Measurements from ENCODE around the gene ADISSP.

Gene ADISSP

DNA sequence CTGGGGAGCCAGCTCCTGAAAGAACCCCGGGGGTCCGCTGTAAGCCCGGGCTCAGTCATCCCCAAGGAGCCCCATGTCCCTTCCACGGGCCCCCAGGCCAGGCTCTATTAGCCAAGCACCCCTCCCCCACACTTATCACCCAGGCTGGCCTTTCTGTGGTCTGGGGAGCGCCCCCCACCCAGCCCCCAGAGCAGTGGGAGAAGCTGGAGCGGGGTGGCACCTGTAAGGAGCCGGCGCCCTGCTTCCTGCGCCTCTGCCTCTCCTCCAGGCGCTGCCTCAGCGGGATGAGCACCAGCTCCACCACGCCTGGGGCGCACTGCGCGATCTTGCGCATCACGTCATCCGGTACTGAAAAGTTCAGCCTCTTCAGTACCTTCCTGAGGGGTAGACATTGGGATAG lies 11.4 kb upstream of the ADISSP start:
- no peak for DNase-seq

DNA sequence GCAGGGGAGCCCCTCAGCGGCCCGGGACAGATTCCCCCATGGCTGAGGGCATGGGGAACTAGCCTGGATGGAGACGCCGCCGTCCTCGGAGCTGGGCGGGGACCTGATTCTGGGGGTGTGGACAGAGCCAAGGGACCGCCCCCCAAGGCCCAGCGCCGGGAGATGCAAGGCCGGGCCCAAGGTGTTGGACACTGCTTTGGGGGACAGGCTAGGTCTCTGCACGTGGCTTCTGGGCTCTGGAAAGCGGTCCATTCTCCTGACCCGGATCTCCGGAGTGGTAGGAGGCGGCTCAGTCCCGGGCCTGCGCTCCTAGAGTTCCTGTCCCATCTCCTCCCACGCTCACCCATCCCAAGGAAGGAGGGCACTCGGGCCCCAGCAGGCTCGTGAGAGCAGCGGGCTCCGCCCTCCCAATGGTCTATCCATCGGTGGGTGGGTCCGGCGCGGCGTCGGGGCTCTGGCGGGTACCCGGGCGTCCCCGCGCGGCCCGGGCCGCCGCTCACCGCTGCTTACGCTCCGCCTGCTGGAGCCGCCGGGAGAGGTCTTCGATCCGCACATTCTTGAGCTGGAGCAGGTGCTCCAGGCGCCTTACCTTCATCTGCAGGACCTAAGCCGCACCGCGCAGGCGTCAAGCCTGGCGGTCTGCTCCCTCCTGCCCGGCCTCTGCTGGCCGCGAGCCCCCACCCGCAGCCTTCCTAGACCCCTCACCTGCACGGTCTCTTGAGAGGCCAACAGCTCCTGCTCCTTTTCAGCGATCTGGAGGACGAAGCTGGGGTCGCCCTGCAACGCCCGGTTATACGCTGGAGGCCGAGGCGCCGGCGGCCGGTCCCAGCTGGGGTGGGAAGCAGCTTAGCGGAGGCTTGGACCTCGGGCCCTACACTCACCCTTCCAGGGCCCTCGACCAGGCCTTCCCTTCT lies 10.4 kb upstream of the ADISSP start:
- DNase-seq: peak; percentile 48

DNA sequence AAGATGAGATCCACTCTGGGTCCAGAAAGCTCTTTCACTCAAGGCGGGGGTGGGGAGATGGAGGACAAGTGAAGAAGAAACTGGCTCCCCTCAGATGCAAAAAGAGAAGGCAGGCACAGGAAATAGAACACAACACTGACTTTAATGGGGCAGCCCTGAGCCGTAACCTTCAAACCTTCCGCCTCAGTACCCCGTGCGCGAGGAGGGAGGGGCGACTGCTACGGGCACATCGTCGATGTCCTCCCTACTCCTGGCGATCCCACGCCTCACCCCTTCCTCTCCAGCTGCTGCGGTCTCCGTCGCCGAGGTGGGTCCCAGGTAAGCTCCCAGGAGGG lies 9.8 kb upstream of the ADISSP start:
- no peak for DNase-seq

DNA sequence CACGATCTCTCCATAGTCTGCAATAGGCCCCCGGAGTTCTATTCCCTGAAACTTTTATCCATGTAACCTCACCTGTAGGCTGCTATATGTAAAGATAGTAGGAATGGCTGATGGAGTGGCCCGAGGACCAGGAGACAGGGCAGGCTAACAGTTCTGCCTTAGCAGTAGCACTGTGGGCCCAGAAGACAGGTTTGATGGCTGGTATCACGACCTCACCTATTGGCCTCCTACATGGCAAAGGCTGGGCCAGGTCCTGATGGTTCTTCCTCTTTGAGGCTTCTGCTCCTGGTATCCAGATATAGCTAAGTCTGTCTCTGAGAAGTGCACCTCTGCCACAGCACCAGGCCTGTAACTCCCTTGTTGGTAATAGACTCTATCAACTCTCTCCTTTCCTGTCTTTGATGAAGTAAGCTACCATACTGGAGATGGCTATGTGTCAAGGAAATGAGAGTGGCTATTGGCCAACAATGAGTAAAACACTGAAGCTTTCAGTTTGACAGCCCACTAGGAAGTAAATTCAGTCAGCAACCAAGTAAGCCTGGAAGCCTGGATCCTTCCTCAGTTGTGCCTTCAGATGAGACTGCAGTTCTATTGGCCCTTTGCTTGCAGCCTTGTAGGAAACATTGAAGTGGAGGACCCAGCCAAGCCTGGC lies 8.0 kb upstream of the ADISSP start:
- DNase-seq: no peak

DNA sequence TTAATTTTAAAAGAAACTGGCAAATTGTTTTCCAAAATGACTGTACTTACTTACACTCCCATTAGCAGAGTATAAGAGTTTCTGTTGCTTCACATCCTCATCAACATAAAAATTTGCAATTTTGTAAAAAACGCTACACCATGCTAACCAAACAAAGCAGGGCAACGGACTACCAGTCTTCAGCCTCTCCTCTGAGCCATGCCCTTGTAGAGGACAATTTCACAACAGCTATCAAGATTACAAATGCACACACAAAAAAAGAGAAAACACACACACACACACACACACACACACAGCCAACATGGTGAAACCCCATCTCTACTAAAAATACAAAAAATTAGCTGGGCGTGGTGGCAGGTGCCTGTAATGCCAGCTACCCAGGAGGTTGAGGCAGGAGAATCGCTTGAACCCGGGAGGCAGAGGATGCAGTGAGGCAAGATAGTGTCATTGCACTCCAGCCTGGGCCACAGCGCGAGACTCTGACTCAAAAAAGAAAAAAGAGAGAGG lies 4.1 kb upstream of the ADISSP start:
- no peak for DNase-seq

DNA sequence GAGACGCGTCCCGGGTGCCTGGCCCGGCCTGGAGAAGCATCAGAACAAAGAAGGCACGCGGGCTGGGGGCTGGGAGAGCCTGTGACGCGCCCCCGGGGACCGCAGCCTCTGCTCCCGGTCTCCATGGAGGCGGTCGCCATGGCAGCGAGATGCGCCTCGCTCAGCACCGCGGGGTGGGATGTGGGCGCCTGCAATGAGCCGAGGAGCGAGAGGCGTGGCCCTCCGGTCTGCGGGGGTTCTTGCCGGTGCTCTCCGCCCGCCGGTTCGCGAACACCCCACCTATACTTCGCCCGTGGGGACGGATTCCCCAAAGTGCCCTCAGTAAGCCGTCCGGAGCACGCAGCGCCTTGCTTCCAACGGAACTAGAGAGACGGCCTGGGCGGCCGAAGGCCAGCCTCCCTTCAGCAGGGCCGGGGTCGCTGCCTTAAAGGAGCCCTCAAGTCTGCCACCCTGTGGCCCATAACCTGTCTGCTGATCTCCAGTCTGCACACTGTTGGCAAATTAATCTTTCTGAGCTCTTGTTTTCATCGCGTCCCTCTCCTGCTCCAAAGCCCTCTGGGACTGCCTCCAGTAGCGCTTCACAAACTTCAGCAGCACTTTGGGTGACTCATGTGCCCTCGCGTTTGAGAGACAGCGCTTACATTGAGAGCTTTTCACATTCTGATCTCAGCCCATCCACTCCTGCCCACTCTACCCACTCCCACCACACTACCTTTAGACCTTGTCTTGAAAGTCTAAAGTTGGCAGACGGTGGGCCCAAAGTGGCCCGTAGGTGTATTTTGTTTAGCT lies 983 bp upstream of the ADISSP start:
- DNase-seq: peak; percentile 89

DNA sequence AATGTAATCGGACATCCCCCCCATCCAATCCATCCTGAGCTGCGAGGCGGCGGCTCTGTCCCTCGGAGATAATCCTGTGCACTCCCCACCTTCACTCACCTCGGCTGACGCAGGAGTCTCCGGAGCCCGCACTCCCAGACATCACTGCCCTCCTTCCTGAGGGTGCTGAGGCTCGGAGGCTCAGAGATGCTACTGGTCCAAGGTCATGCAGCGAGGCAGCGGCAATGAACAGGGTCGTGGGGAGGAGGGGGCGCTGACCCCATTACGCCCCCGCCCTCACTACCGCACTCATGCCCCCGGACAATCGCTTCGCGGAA lies 485 bp downstream of the ADISSP start:
- no peak for DNase-seq

DNA sequence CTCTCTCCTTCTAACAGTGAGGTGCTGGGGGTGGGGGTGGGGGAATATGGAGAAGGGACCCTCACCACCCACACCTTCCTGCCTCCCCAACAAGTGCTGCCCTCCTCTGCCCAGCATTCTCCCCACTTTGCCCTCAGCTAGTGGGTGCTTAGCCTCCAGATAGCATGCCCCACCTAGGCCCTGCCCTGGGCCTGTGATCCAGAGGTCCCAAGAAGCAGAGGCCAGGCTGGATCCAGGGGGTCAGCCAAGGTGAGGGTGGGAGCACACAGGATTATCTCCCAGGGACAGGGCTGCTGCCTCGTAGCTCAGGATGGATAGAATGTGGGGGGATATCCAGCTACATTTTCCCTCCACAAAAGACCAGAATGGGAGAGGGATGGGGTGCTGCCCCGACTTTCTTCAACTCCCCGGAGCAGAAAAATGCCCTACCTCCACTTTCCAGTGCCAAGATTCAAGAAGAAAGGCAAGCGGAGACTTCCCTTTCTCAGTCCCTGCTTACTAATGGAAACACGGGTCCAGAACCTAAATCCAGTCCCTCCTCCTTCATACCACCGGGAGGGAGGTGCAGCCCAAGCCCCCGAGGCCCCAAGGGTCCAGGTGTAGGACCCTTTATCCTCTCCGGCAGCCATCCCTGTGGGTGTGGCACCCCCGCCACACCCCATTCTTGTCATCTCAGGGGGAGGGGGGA lies 987 bp downstream of the ADISSP start:
- DNase-seq: no peak

DNA sequence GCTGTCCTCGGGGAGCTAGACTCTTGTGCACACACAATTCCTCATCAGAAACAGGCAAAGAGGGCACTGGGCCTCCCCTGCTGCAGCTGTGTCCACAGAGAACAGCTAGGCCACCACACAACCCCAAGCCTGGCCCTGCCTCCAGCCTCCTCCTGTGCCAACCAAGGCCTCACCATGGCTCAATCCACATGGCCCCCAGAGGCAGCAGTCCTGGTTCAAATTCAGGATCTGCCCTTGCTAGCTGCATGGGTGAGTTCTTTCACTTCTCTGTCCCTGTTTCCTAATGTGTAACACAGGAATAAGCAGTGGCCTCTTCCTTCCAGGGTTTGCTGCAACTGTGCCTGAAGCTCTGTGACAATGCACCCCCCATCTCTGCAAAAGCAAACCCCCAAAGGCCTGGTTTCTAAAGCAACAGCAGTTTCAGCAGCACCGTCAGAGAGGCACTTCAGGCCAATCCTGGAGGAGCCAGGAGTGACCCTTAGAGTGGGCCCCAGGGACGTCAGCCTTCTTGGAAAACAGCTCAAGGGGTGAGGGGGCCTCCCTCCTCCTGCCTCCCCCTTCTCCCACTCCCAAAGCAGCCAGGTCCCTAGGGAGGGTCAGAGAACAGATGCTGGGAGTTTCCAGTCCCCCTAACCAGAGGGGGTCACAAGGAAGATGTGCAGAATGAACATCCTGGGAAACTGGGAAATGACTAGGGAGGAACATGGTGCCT lies 2.2 kb downstream of the ADISSP start:
- DNase-seq: no peak

DNA sequence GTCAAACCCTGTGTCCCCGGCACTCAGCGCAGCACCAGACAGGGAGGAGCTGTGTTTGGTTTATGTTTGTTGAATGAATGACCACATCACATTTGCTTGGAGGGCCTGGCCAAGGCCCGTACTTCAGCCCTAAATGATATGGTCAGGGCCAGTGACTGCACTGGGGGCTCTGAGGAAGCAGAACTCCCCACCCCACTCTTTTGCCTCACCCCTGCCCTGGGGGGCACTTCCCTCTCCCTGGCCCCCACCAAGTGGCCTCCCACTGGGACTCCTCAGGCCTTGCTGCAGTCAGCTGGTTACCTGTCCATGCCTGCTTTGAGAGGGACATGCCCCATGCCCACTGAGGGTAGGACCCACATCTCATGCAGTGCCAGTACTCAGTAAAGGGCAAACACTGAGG lies 2.9 kb downstream of the ADISSP start:
- DNase-seq: no peak

DNA sequence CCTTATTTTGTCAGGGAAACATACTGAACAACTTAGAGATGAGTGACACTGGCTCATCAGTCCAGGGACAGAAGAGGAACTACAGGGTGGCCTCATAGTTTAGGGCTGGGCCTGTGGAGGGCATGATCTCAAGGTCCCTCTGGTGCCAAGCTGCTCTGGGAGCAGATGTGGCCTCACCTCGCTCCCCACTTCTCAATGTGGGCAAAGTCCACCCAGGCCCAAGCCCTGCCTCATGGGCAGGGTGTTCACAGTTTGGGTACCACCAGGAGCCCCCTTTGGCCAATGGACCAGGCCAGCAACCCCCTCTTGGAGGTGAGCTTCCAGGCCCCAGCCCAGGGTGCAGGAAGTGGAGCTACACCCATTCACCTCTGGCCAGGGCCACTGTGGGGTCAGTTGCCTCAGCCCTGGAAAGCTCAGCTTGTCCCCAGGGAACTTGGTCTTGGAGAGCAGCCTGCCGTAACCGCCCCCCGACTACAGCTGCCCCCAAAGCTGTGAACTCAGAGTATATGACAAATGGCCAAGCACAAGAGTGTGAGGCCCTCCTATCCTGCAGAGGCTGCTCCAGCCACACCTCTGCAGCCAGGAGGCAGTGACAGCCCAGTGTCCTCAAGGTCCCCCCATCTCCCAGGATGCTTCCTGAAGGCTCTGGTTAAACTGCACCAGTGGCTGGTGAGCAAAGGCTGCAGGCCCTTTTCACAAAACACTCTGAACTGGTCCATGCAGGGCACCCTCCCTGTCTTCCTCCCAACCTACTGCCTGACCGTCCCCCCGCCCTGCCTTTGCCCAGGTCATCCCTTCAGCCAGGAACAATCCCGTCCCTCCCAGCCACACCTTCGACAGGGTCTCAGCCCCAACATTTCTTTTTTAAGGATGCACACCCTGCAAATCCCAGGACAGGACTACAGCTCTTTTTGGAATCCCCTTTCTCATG lies 3.6 kb downstream of the ADISSP start:
- DNase-seq: no peak

DNA sequence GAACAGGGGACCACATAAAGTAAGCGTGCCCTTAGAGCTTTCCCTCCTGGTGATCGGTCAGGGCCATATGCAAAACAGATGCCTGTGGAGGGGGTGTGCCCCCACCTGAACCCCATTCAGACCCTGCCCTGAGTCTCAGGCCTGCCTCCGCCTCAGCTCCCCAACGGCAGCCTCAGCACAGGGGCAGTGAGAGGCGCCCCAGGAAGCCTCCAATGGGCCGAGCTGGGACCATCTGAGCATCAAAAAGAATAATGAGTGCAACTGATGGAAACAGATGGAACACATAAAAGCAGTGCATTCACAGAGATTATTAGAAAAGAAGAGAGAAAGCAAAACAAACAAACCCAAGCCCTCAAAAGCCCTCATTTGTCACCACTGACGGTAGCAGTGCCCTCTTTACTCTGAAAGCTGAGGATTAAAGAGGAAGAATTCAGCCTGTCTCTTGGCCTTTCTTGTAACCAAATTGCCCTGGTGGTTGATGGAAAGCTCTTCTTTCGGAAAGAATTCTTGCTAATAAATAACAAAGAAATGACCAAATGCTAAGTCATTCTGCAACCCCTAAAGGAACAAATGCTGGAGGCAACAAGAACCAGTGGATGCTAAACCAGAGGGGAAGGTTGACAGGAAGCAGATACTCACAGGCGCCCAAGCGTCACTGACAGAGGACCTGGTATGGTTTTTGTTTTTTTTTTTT lies 6.8 kb downstream of the ADISSP start:
- DNase-seq: no peak

DNA sequence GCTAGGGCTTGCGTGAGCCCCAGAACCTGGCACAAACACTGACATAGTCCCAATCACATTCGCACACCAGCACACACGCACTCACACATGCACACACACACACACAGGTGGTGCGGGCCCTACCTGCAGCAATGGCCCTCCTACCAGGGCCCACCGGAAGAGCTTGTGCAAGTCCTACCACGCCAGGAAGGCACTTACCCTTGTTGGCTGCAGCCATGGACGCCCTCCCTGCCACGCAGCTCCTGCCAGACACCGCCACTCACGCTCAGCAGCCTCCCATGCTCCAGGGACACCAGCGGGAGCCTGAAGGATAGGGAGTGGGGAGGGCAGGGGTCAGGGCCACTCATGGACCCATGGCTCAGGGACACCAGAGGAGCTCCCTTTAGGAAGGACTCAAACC lies 7.7 kb downstream of the ADISSP start:
- no peak for DNase-seq

DNA sequence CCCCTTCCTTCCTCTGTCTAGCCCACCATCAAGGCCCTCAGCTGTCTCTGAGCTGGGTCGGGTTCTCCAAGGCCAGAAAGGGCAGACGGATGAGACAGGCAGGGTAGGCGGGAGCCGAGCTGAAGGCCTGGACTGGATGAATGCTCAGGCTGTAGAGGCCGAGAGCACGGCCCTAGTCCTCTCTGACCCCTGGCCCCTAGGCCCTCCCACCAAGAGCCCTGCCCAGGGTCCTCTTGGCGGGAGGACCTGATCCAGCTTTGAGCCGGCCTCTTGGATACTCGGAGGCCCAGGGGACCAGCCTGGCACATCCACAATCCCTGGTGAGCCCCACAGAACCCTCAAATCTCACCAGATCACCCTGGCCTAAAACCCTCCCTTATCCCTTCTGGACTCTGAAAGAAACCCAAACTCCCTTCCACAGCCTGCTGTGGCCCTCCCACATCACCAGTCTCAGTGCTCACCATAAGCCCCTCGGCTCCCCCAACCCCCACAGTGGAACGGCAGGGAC lies 8.2 kb downstream of the ADISSP start:
- DNase-seq: no peak

DNA sequence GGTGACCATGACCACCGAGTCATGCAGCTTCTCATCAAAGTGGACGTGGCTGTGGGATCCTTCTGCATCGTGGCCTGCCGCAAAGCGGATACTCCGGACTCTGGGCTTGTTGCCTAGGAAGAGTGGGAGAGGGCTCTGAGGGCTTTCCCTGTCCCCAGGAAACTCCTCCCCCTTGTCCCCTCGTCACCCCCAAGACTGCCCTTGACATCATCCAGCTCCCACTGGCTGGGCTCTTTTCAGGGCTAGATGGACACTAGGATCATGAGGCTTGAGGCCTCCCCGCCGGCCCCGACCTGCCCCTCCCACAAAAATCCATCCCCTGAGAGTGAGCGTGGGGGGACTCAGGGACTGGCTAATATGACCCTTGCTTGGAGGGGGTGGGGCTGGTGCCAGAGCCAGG lies 9.0 kb downstream of the ADISSP start:
- DNase-seq: no peak

DNA sequence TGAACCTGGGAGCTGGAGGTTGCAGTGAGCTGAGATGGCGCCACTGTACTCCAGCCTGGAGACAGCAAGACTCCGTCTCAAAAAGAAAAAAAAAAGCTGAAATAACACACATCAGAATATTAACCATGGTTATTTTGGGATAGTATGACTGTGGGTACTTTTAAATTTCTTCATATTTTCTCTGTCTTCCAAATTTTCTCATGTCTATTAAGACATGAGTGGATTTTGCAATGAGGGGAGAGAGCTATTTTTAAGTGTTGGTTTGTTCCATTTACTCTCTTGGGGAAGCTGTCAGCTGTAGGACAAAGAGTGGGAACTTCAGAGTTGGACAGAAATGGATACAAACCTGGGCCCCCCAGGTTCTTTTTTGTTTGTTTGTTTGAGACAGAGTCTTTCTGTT lies 10.3 kb downstream of the ADISSP start:
- DNase-seq: no peak

DNA sequence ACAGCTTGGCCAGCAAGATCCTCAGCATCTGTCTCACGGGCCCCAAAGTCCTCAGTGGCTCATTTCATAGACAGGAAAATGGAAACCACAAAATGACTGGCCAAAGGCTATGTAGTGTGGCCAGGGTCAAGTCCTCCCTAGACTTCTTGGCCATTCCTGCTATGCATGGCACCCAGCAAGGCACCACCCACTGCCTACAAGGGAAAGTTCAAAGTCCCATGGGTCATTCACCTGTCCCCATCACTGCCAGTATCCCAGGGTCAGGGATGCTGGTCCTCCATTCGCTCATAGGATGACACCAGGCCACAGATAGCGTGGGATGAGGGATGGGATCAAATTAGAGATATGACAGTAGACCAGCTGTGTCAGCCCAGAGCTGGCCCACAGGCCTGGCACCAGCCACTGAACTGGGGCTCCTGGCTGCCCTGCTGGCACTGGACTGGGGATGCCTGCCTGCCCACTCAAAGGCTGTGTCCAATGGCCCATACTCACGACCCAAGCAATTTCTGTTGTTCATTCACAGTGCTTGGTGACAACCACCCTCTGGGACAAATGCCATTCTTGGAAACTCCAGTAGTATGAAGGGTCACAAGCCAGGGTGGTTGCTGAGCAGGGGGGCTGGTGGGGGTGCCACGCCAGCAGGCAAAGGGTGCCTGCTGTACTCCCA lies 11.6 kb downstream of the ADISSP start:
- no peak for DNase-seq

DNA sequence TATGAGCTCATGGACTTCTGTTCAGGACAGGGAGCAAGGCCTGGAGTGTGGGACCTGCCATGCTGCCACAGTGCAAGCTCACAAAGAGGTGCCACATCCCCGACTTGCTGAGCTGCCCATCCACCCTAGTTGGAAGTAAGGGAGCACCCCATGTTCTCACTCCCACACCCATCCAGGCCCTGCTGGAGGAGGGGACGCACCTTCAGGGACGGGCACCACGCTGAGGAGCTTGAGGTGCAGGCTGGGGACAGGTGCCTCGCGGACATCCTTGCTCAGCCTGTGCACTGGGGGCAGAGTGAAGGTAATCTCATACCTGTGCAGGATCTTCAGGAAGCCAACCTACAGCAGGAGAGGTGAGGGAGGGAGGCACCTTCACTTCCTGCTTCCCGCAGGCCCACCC lies 12.3 kb downstream of the ADISSP start:
- no peak for DNase-seq

DNA sequence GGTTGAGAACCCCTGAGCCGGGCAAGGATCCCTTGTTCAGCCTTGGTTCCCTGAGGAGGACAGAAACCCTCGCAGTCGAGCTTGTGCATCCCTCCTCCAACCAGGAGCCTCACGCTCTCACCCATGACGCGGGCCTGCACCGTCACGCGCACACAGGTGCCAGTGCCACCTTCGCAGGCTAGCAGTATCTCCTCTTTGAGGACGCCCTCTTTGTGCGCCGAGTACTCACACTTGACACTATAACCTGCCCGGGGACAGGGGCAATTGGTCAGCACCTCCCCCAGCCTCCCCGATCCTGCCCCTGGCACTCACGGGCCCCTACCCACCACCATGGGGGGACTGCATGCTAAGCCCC lies 13.3 kb downstream of the ADISSP start:
- DNase-seq: no peak
